Mucosa of descending colon (tissue), 3 donors: ENCODE data around the gene MBD3L1. TPM values are rescaled to one million over a fixed set of nuclear protein-coding genes. Genes with fewer than 3 reads are reported as not detected.

ENCODE experiments used
- ATAC-seq: fragments of 200-7000 bp; cut with Tn5 transposase; one replicate; pipeline ENCODE4 v1.9.1; 2020; ENCODE audit warnings: mild to moderate bottlenecking, moderate library complexity
- DNase-seq, 3 donors: peaks; one replicate each; pipeline ENCODE4 v3.0.0-alpha.2; 2020
- H3K36me3 ChIP-seq: fragments of 200-600 bp; one replicate; pipeline ENCODE4 v1.8.0; 2021; ENCODE audit warnings: low read depth, mild to moderate bottlenecking
- H3K4me1 ChIP-seq: fragments of 200-600 bp; one replicate; pipeline ENCODE4 v1.8.0; 2021; ENCODE audit warnings: low read depth, mild to moderate bottlenecking
- H3K4me3 ChIP-seq: fragments of 200-600 bp; one replicate; pipeline ENCODE4 v1.8.0; 2021; ENCODE audit warnings: mild to moderate bottlenecking
- H3K9me3 ChIP-seq: fragments of 200-600 bp; one replicate; pipeline ENCODE4 v1.8.0; 2021; ENCODE audit warnings: mild to moderate bottlenecking
- CTCF ChIP-seq: fragments of 200-600 bp; IDR thresholded peaks from one replicate; pipeline ENCODE4 v1.8.0; 2022; ENCODE audit warnings: antibody characterized with exemption, mild to moderate bottlenecking
- intact Hi-C, 2 donors: fragments of 100-400 bp; cut with DNase I in 1 of 2; cut with micrococcal nuclease in 1 of 2; formaldehyde crosslinking; loops; one replicate each; pipeline versions ENCODE4 v1.11.0 to v1.11.1; 2022; cut with DNase I, micrococcal nuclease
- total RNA-seq, 3 donors: library from RNA; stranded (reverse); fragmentation: NEBNext Ultra II Directional in 2 of 3; extraction: Animal tissue kit (Norgen Biotek cat#: 25700) in 2 of 3; gene quantifications; one replicate each; pipeline versions ENCODE4 v1.2.1 to v1.2.4, GENCODE V29; 2021 to 2023
- donor health status: DM: no; HTN: no; CAD: no; lungs with moderate emphysema.
- donor health status: DM: no; HTN: no; CAD: no.
- donor health status: DM: no; HTN: yes; CAD: no.

MBD3L1 gene
- total RNA-seq, 3 donors from 2014 or later: not detected

GRCh38 chr19:8814176-8814575, 18.0 kb upstream of the MBD3L1 start:
- H3K4me3 ChIP-seq: no peak overlapping the region
- peaks cover 47% of the 10 kb centered on the region for H3K36me3 ChIP-seq
- H3K4me1 ChIP-seq: no peaks in the 10 kb centered on the region
- DNase-seq: no peak
- H3K9me3 ChIP-seq: peaks cover 92% of the 10 kb centered on the region
- intact Hi-C loops: no loop called here
- TF ChIP-seq CTCF: no peak
- no peak for ATAC-seq

- Histone ChIP-seq H3K36me3 (peaks cover 54% of the 10 kb centered on the region), H3K4me1 (no peaks in the 10 kb centered on the region), H3K4me3 (no peak overlapping the region), H3K9me3 (peaks cover 86% of the 10 kb centered on the region)
- intact Hi-C loops: no loop called here
- DNase-seq: no peak
- no peak for ATAC-seq
- TF ChIP-seq CTCF: no peak
These were observed 16.4 kb upstream of the MBD3L1 start for GRCh38 chr19:8815780-8816179.

- no peak for TF ChIP-seq CTCF
- intact Hi-C loops: no loop called here
- Histone ChIP-seq H3K9me3 (peaks cover 48% of the 10 kb centered on the region), H3K36me3 (peaks cover 25% of the 10 kb centered on the region), H3K4me3 (no peak overlapping the region), H3K4me1 (no peaks in the 10 kb centered on the region)
- ATAC-seq: no peak
- no peak for DNase-seq
These were observed 11.9 kb upstream of the MBD3L1 start for GRCh38 chr19:8820234-8820633.

GRCh38 chr19:8821748-8822241, 10.4 kb upstream of the MBD3L1 start:
- peaks cover 32% of the 10 kb centered on the region for H3K9me3 ChIP-seq
- H3K36me3 ChIP-seq: peaks cover 25% of the 10 kb centered on the region
- DNase-seq (no peak), ATAC-seq (no peak)
- no peak for TF ChIP-seq CTCF
- intact Hi-C loops: no loop called here
- no peaks in the 10 kb centered on the region for H3K4me1 ChIP-seq
- H3K4me3 ChIP-seq: no peak overlapping the region

- intact Hi-C loops: no loop called here
- peaks cover 6% of the 10 kb centered on the region for H3K36me3 ChIP-seq
- peaks cover 2% of the 10 kb centered on the region for H3K4me1 ChIP-seq
- DNase-seq (no peak), ATAC-seq (no peak)
- TF ChIP-seq CTCF: no peak
- no peak overlapping the region for H3K4me3 ChIP-seq
- peaks cover 1% of the 10 kb centered on the region for H3K9me3 ChIP-seq
These were observed 5.8 kb upstream of the MBD3L1 start for GRCh38 chr19:8826371-8826770.

GRCh38 chr19:8827277-8827676, 4.9 kb upstream of the MBD3L1 start:
- Histone ChIP-seq H3K4me1 (peaks cover 4% of the 10 kb centered on the region), H3K36me3 (peaks cover 6% of the 10 kb centered on the region), H3K9me3 (no peaks in the 10 kb centered on the region), H3K4me3 (no peak overlapping the region)
- intact Hi-C loops: no loop called here
- TF ChIP-seq CTCF: no peak
- DNase-seq: no peak
- ATAC-seq: no peak
